ENCODE measurements around the gene SYNGR2. TPM values are rescaled to one million over a fixed set of nuclear protein-coding genes. Genes with fewer than 3 reads are reported as not detected.
A peak's percentile ranks its signal among the peaks of the same experiment; 100 is the strongest.

The SYNGR2 gene
- polyA plus RNA-seq, 3 donors, result 270 to 402 (median 350) TPM

GRCh38 chr17:78140169-78141051 is 28.0 kb upstream of the SYNGR2 start:
- Mint-ChIP-seq H3K27me3 (ENCODE audit: low read depth in 3 of 3) (peaks cover 0 to 5% (median 0%) of the 10 kb centered on the region in 3 donors), H3K9me3 (no peaks in the 10 kb centered on the region), H3K4me1 (peaks cover 81% of the 10 kb centered on the region), H3K4me3 (peak overlapping the region; percentile 52 to 78), H3K36me3 (peaks cover 30 to 49% of the 10 kb centered on the region in 2 donors), H3K27ac (peak overlapping the region; percentile 82 to 96 (median 90))
- intact Hi-C loops (cut with micrococcal nuclease), result loop anchor here (1.0 to 5.0 kb wide), 3 partner anchors 30 to 47 kb away; partner anchors contain the start of genes AFMID (in 2 of the 2) and TK1 (in 2 of the 2)
- H4K20me1 ChIP-seq (ENCODE audit: insufficient read depth, low read length), result peaks cover 55% of the 10 kb centered on the region
- no peak overlapping the region for H3K9ac ChIP-seq (ENCODE audit: insufficient read depth, low read length, poor library complexity, severe bottlenecking)
- 24% methylated on average over 57 of the region's 58 CpGs for WGBS (ENCODE audit: insufficient coverage)
- H3K9me3 ChIP-seq (replicated peaks in 1 of 2; ENCODE audit: control insufficient read depth in 1 of 2, insufficient read depth in 1 of 2, low read length in 2 of 2), result no peaks in the 10 kb centered on the region
- no peak overlapping the region for H2AFZ ChIP-seq (ENCODE audit: insufficient read depth, low read depth, low read length, poor library complexity, severe bottlenecking)
- TF ChIP-seq CTCF (IDR thresholded peaks at IDR 0.05), result no peak
- peaks cover 10% of the 10 kb centered on the region for H3K79me2 ChIP-seq (ENCODE audit: insufficient read depth, low read length)
- peak overlapping the region; percentile 53 for H3K4me2 ChIP-seq (replicated peaks; ENCODE audit: extremely low read depth, low read length, poor library complexity, severe bottlenecking)
- H3K4me3 ChIP-seq (replicated peaks in 1 of 3; ENCODE audit: low read depth in 2 of 3, low read length in 3 of 3), result peak overlapping the region in 1 of 3 experiments; percentile 50
- DNase-seq, result peak; percentile 94 to 98 (median 98)
- peaks cover 29 to 32% of the 10 kb centered on the region in 2 donors for H3K36me3 ChIP-seq (replicated peaks in 1 of 2; ENCODE audit: control insufficient read depth in 1 of 2, insufficient read depth in 2 of 2, low read length in 2 of 2)
- peaks cover 82 to 94% of the 10 kb centered on the region in 2 donors for H3K4me1 ChIP-seq (ENCODE audit: control insufficient read depth in 1 of 2, insufficient read depth in 2 of 2, low read length in 2 of 2)
- peak overlapping the region; percentile 39 to 49 for H3K27ac ChIP-seq (ENCODE audit: low read depth in 1 of 2, low read length in 2 of 2)
- H3K27me3 ChIP-seq (ENCODE audit: control insufficient read depth in 2 of 2, insufficient read depth in 2 of 2, low read length in 2 of 2), result no peaks in the 10 kb centered on the region

- peaks cover 88 to 98% of the 10 kb centered on the region in 2 donors for H3K4me1 ChIP-seq (ENCODE audit: control insufficient read depth in 1 of 2, insufficient read depth in 2 of 2, low read length in 2 of 2)
- peaks cover 0 to 5% (median 0%) of the 10 kb centered on the region in 3 donors for H3K27me3 Mint-ChIP-seq (ENCODE audit: low read depth in 3 of 3)
- H3K36me3 Mint-ChIP-seq, result peaks cover 18 to 38% of the 10 kb centered on the region in 2 donors
- H4K20me1 ChIP-seq (ENCODE audit: insufficient read depth, low read length), result peaks cover 44% of the 10 kb centered on the region
- no peak overlapping the region for H3K9ac ChIP-seq (ENCODE audit: insufficient read depth, low read length, poor library complexity, severe bottlenecking)
- no peak overlapping the region for H3K4me3 Mint-ChIP-seq
- H3K4me1 Mint-ChIP-seq, result peaks cover 78% of the 10 kb centered on the region
- peak overlapping the region in 1 of 7 donors; percentile 30 for H3K27ac Mint-ChIP-seq
- no peak overlapping the region for H2AFZ ChIP-seq (ENCODE audit: insufficient read depth, low read depth, low read length, poor library complexity, severe bottlenecking)
- H3K36me3 ChIP-seq (replicated peaks in 1 of 2; ENCODE audit: control insufficient read depth in 1 of 2, insufficient read depth in 2 of 2, low read length in 2 of 2), result peaks cover 19 to 22% of the 10 kb centered on the region in 2 donors
- TF ChIP-seq CTCF (IDR thresholded peaks at IDR 0.05), result no peak
- H3K9me3 Mint-ChIP-seq, result no peaks in the 10 kb centered on the region
- H3K79me2 ChIP-seq (ENCODE audit: insufficient read depth, low read length), result peaks cover 10% of the 10 kb centered on the region
- no peak overlapping the region for H3K27ac ChIP-seq (ENCODE audit: low read depth in 1 of 2, low read length in 2 of 2)
- WGBS (ENCODE audit: insufficient coverage), result 83% methylated on average over 16 of the region's 20 CpGs
- no peak overlapping the region for H3K4me2 ChIP-seq (replicated peaks; ENCODE audit: extremely low read depth, low read length, poor library complexity, severe bottlenecking)
- DNase-seq, result no peak
- no peaks in the 10 kb centered on the region for H3K27me3 ChIP-seq (ENCODE audit: control insufficient read depth in 2 of 2, insufficient read depth in 2 of 2, low read length in 2 of 2)
- H3K9me3 ChIP-seq (replicated peaks in 1 of 2; ENCODE audit: control insufficient read depth in 1 of 2, insufficient read depth in 1 of 2, low read length in 2 of 2), result no peaks in the 10 kb centered on the region
- H3K4me3 ChIP-seq (replicated peaks in 1 of 3; ENCODE audit: low read depth in 2 of 3, low read length in 3 of 3), result no peak overlapping the region
- intact Hi-C loops (cut with micrococcal nuclease), result loop anchor here in 1 of 2 donors (5.0 kb wide), 1 partner anchor 46 kb away; the partner anchor contains the start of genes AFMID and TK1
These were observed 26.8 kb upstream of the SYNGR2 start for GRCh38 chr17:78141437-78142118.

Measured in CD14-positive monocyte (primary cell).